HG02763 (cell line): Measurements from ENCODE around the gene MAX.
"Not testable (repeated sequence)": the region's sequence is repeated elsewhere in the genome, so short reads cannot be mapped to it uniquely, and the experiment has no call there.

Experiments used
- ATAC-seq: cut with Tn5 transposase; IDR thresholded peaks from one replicate; pipeline ENCODE4 v1.9.1; 2021; ENCODE audit warnings: mild to moderate bottlenecking, moderate library complexity; ENCODE audit not compliant: unreplicated experiment

Gene MAX

DNA sequence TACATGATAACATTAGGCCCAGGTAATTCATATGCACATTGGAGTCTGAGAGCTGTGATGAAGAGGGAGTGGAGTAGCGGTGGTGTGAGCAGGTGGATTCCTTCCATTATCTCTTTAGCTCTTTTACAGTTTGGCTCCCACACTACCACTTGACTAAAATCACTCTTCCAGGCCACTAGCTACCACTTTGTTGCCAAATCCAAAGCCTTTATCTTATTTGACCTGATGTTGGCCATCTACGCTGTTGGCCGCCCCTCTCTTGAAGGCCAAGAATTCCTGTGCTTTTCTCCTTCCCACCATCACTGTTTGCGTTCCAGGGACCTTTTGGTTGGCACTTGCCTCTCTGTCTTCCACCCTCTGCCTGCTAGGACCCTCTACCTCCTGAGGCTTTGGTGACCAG lies 4.0 kb upstream of the MAX start:
- ATAC-seq = no peak

GRCh38 chr14:65104791-65105190 lies 2.5 kb upstream of the MAX start:
- no peak for ATAC-seq

- no peak for ATAC-seq
Measured at GRCh38 chr14:65103150-65103760, 938 bp upstream of the MAX start.

GRCh38 chr14:65101631-65102440 lies 481 bp downstream of the MAX start:
- ATAC-seq = peak; percentile 1

GRCh38 chr14:65100922-65101541 lies 1.3 kb downstream of the MAX start:
- ATAC-seq = no peak

DNA sequence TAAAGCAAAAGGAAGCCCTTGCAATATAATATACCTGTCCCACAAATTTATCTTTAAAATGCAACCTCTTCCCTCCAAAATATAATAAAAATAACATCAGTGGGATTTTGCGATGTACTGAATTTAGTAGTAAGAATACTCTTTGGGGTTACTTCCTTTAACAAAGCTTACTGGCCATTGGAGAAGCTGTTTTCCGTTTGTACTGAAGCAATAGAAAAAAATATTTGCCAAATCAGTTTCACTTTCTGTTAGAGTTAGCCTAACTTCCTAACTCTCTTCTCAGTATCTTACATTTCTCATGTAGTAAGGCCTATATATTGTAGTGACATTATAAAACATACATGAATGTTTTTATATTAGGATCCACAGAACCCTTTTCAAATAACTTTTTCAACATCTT lies 3.7 kb downstream of the MAX start:
- ATAC-seq = no peak

GRCh38 chr14:65096323-65097089 lies 5.8 kb downstream of the MAX start:
- ATAC-seq = no peak

DNA sequence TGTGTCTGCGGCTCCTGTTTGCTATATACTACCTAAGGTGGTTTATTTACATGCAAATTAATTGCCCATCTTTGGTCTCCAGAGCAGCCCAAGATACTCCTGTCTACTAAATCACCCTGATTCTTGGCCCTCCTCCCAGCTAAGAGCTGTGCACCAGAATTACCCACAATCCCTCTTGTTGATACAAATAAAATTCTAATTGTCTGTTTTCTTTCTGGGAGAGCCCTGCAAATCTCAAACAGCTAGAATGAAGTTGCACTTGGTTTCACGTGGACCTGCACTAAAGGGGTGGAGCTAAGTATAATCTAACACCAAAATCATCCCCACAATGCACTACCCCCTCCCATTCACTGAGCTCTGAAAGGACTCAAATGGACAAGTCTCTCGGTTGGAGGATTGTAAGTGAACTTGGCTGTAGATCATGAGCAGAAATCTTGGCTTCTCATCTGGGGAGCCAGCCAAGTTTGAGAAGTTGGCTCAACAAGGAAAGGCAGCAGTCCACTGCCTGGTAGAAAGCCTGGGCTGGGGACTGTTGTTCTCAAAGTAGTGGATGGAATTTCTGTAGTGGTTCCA lies 6.6 kb downstream of the MAX start:
- ATAC-seq = no peak

DNA sequence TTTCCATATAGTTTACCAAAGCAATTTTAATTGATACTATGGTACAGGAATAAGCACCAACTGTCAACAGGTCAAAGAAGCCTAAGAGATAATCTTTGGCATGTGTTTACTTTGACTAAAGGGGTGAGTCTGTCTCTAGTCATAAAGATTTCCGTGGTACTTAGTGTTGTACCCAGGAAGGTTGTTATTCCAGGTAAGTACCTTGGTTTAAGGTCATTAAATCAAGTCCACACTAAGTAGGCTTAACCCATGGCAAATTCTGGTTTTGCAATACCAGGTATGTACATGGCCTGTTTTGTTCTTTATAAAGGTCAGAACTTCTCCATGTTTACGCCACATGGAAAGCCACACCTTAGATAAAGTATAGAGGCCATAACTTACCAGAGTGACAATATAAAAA lies 10.0 kb downstream of the MAX start:
- ATAC-seq = no peak

GRCh38 chr14:65087835-65088234 lies 14.5 kb downstream of the MAX start:
- not testable (repeated sequence) for ATAC-seq

DNA sequence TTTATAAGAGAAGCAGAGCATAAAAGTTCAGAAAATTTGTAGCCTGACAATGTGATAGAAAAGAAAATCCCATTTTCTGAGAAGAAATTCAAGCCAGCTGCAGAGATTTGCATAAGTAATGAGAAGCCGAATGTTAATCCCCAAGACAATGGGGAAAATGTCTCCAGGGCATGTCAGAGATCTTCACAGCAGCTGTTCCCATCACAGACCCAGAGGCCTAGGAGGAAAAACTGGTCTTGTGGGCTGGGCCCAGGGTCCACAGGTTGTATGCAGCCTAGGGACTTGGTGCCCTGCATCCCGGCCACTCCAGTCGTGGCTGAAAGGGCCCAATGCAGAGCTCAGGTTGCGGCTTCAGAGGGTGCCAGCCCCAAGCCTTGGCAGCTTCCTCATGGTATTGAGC lies 15.6 kb downstream of the MAX start:
- ATAC-seq = not testable (repeated sequence)

DNA sequence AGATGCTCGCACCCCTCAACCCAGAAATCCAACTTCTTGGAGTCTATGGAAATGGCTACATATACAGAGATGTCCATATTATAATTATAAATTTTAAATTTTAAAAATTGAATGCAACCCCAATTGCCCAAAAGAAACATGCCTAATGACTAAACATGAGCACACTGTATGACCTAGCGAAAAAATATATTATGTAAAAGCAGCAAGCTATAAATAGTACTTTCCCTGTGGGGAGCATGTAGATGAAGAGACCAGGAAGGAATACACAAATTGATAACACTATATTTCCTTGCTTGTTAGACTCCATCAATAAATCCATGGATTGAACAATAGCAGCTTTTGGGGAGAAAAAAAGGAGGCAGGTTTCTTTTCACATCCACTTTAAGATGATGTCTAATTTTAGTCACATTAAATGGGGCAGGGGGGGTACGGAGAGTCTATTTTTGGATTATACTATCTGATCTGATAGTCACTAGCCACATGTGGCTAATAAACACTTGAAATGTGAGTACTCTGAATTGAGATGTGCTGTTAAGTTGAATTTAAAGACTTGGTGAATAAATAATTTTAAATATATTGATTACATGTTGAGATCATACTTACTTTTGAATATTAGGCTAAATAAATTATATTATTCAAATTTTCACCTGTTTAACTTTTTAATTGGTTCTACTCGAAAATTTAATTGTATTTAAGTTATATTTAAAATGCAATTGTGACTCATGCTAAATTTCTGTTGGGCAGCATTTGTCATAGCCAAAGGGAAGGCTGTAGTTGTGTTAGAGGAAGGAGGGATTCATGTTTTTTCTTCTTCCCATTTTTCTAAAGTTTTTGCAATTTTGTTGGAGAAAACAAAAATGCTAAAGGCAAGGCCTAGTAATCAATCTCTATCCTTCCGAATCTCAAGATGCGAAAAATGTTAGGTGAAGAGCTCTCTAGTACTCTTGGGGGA lies 17.5 kb downstream of the MAX start:
- no peak for ATAC-seq

DNA sequence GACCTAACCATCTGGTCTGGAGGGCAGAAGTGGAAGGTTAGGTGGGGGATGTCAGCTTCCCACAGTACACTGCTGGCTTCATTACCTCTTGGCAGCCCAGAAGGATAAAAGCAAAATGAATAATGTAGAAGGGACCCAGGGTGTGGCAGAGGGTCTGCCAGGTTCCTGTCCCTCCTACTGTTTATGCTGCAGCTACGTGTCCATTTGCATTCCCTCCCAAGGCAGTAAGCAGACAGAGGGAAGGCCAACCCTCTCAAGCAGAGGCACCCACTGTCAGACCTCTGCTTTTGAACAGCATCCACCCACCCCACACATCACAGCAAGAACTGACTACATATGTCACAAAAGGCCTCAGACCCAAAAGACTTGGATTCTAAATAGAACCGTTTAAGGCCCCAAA lies 19.4 kb downstream of the MAX start:
- no peak for ATAC-seq

- no peak for ATAC-seq
Measured at GRCh38 chr14:65080960-65081747, 21.2 kb downstream of the MAX start.

DNA sequence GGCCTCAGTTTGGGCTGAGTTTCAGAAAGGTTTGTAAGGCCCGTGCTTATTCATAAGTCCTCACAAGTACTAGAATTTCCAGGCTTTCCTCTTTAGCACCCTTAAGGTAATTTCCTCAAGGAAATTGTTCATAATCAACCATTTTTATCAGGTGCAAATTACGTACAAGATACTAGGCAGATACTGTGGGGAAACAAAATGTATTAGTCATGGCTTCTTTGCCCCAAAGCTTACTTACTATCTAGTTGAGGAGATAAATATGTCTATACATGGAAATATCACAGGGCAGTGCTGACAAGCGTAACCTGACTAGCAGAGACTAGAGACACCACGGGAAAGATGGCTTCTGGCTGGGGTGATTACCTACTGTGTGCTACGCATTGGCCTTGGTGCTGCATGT lies 22.5 kb downstream of the MAX start:
- no peak for ATAC-seq

DNA sequence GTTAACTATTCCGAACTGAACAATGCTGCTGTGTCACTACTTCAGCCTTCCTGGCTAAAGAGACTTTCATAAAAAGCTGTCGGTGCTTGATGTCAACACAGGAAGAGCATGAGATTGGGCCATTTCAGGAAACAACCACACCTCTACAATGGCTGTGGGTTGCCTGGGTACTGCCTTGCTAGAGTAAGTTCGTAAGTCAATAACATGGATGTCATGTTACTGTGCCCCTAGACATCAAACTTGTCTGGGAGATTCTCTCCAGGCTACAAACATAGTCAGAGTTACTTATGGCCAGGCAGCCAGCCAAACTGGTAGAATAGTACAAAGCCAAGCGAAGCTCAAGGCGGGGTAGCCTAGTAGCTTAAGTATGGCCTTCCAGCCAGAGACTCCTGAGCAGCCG lies 23.1 kb downstream of the MAX start:
- ATAC-seq = no peak

GRCh38 chr14:65077318-65077717 lies 25.0 kb downstream of the MAX start:
- no peak for ATAC-seq

GRCh38 chr14:65075628-65076325 lies 26.5 kb downstream of the MAX start:
- ATAC-seq = no peak
